BLaER1 (cell line): Measurements from ENCODE around the gene SLC4A4.

Experiments
- H3K27ac ChIP-seq: shearing (Covaris generic); formaldehyde crosslinking; 2 replicates; pipeline ENCODE4 v1.8.1; 2022
- H3K27me3 ChIP-seq: shearing (Covaris generic); formaldehyde crosslinking; 2 replicates; pipeline ENCODE4 v1.8.1; 2022
- H3K36me3 ChIP-seq: shearing (Covaris generic); formaldehyde crosslinking; 2 replicates; pipeline ENCODE4 v1.8.1; 2022
- H3K4me1 ChIP-seq: shearing (Covaris generic); formaldehyde crosslinking; 2 replicates; pipeline ENCODE4 v1.8.1; 2022
- H3K4me2 ChIP-seq: shearing (Covaris generic); formaldehyde crosslinking; 2 replicates; pipeline ENCODE4 v1.8.1; 2022
- H3K4me3 ChIP-seq: shearing (Covaris generic); formaldehyde crosslinking; 2 replicates; pipeline ENCODE4 v1.8.1; 2022
- H3K9ac ChIP-seq: shearing (Covaris generic); formaldehyde crosslinking; 2 replicates; pipeline ENCODE4 v1.8.1; 2022
- H3K9me3 ChIP-seq: shearing (Covaris generic); formaldehyde crosslinking; 2 replicates; pipeline ENCODE4 v1.8.1; 2022
- H4K20me1 ChIP-seq: shearing (Covaris generic); formaldehyde crosslinking; 2 replicates; pipeline ENCODE4 v1.8.1; 2022
- Cebpa-rat ChIP-seq: shearing (Covaris generic); IDR thresholded peaks from 2 replicates; pipeline ENCODE4 v1.8.1; 2022

The SLC4A4 gene

DNA sequence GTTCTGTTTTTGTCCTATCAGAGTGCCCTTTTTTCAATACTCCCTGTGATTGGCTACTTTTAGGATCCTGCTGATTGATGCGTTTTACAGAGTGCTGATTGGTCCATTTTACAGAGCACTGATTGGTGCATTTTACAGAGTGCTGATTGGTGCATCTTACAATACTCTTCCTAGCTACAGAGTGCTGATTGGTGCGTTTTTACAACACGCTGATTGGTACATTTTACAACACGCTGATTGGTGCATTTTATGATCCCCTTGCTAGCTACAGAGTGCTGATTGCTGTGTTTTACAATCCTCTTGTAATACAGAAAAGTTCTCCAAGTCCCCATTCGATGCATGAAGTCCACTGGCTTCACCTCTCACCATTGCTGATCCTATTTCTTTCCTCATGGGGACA, 268.3 kb downstream of the SLC4A4 start:
- Histone ChIP-seq H3K27me3 (no peaks in the 10 kb centered on the region), H3K4me2 (no peak overlapping the region), H3K36me3 (no peaks in the 10 kb centered on the region), H3K9me3 (peaks cover 7% of the 10 kb centered on the region; the same call in 1 of the 2 replicates), H4K20me1 (no peaks in the 10 kb centered on the region), H3K4me3 (no peak overlapping the region), H3K4me1 (peaks cover 31% of the 10 kb centered on the region), H3K27ac (no peak overlapping the region), H3K9ac (no peak overlapping the region)
- TF ChIP-seq Cebpa-rat: no peak

DNA sequence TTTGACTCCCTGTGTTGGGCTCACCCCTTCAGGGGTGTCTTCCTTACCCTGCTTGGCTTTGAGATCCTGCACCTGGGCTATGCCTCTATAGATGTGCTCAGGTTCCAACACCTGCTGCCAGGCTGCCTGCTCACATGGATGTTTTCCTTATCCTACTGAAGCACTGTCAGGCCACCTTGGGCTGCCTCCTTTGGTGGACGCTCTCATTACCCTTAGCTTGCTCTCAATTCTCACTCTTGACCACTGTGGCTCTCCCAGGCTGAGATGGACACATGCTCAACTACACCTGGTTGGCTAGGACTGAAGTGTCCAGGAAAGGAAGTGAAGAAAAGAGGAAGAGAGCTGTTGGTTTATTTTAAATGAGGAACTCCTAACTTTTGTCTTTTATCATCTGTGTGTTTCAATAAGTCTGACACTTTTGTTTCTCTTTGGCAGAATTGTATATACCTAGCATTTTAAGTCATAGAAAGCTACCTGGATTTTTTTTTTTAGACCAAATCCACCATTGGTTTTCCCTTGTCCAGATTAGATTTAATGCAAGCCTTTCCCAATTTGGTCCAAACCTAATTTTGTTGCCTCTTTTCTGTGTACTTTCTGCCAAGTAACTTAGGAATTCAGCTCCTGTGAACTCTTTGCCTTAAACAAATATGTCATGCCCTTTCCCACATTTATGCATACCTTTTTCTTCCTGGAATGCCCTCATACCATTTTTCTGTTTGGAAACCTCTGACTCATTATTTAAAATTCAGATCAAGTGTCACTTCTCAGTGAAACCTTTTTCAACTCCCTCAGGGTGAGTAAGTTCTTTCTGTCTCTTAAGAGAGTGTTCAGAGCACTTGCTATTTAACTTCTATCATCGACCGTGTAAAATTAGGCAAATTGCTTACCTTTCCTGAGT, 269.2 kb downstream of the SLC4A4 start:
- Histone ChIP-seq H3K9me3 (peaks cover 7% of the 10 kb centered on the region; the same call in 1 of the 2 replicates), H3K4me3 (no peak overlapping the region), H4K20me1 (no peaks in the 10 kb centered on the region), H3K4me1 (peaks cover 22% of the 10 kb centered on the region; the same call in 1 of the 2 replicates), H3K9ac (no peak overlapping the region), H3K27ac (no peak overlapping the region), H3K4me2 (no peak overlapping the region), H3K27me3 (no peaks in the 10 kb centered on the region), H3K36me3 (no peaks in the 10 kb centered on the region)
- TF ChIP-seq Cebpa-rat: no peak

DNA sequence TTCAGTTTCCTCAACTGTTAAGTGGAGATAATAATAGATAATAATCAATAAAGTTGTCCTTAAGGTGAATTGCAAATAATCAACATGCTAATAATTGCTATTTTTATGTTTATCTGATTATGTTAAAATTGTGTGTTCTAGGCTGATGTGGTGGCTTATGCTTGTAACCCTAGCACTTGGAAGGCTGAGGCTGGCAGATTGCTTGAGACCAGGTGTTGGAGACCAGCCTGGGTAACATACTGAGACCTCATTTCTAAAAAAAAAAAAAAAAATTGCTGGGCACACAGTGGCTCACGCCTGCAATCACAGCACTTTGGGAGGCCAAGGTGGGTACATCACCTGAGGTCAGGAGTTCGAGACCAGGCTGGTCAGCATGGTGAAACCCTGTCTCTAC, 269.9 kb downstream of the SLC4A4 start:
- no peak overlapping the region for H3K4me3 ChIP-seq
- H3K27me3 ChIP-seq: no peaks in the 10 kb centered on the region
- TF ChIP-seq Cebpa-rat: no peak
- peaks cover 16% of the 10 kb centered on the region; the same call in 1 of the 2 replicates for H3K4me1 ChIP-seq
- H3K9me3 ChIP-seq: peaks cover 7% of the 10 kb centered on the region; the same call in 1 of the 2 replicates
- H3K36me3 ChIP-seq: no peaks in the 10 kb centered on the region
- H3K27ac ChIP-seq: no peak overlapping the region
- H3K4me2 ChIP-seq: no peak overlapping the region
- H3K9ac ChIP-seq: no peak overlapping the region
- no peaks in the 10 kb centered on the region for H4K20me1 ChIP-seq

- Histone ChIP-seq H3K27ac (no peak overlapping the region), H3K4me2 (no peak overlapping the region), H3K36me3 (no peaks in the 10 kb centered on the region), H3K9ac (no peak overlapping the region), H4K20me1 (no peaks in the 10 kb centered on the region), H3K4me1 (peaks cover 16% of the 10 kb centered on the region; the same call in 1 of the 2 replicates), H3K4me3 (no peak overlapping the region), H3K9me3 (peaks cover 7% of the 10 kb centered on the region; the same call in 1 of the 2 replicates), H3K27me3 (no peaks in the 10 kb centered on the region)
- no peak for TF ChIP-seq Cebpa-rat
These were observed 270.3 kb downstream of the SLC4A4 start for GRCh38 chr4:71609167-71609566.

DNA sequence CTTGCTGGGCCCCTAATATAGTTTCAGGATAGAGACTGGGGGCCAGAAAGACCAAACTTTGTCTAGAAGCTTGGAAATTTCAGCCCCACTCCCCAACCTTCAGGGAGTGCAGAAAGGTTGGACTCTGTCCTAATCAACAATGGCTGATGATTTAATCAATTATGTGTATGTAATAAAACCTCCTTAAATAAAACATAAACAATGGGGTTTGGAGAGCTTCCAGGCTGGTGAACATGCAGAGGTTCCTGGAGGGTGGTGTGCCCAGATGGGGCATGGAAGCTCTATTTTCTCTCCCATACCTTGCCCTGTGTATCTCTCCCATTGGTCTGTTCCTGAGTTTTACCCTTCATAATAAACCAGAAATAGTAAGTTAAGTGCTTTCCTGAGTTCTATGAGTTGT, 270.8 kb downstream of the SLC4A4 start:
- H3K4me3 ChIP-seq: no peak overlapping the region
- H3K9me3 ChIP-seq: peaks cover 10% of the 10 kb centered on the region; the same call in 1 of the 2 replicates
- H3K27ac ChIP-seq: no peak overlapping the region
- H3K36me3 ChIP-seq: no peaks in the 10 kb centered on the region
- peaks cover 11% of the 10 kb centered on the region; the same call in 1 of the 2 replicates for H3K4me1 ChIP-seq
- no peak for TF ChIP-seq Cebpa-rat
- no peak overlapping the region for H3K4me2 ChIP-seq
- no peak overlapping the region for H3K9ac ChIP-seq
- H4K20me1 ChIP-seq: no peaks in the 10 kb centered on the region
- H3K27me3 ChIP-seq: no peaks in the 10 kb centered on the region

- Histone ChIP-seq H4K20me1 (no peaks in the 10 kb centered on the region), H3K36me3 (no peaks in the 10 kb centered on the region), H3K27ac (no peak overlapping the region), H3K27me3 (no peaks in the 10 kb centered on the region), H3K9me3 (peaks cover 14% of the 10 kb centered on the region), H3K4me3 (no peak overlapping the region), H3K9ac (no peak overlapping the region), H3K4me1 (no peaks in the 10 kb centered on the region), H3K4me2 (no peak overlapping the region)
- TF ChIP-seq Cebpa-rat: no peak
These were observed 275.8 kb downstream of the SLC4A4 start for GRCh38 chr4:71614621-71615020.

DNA sequence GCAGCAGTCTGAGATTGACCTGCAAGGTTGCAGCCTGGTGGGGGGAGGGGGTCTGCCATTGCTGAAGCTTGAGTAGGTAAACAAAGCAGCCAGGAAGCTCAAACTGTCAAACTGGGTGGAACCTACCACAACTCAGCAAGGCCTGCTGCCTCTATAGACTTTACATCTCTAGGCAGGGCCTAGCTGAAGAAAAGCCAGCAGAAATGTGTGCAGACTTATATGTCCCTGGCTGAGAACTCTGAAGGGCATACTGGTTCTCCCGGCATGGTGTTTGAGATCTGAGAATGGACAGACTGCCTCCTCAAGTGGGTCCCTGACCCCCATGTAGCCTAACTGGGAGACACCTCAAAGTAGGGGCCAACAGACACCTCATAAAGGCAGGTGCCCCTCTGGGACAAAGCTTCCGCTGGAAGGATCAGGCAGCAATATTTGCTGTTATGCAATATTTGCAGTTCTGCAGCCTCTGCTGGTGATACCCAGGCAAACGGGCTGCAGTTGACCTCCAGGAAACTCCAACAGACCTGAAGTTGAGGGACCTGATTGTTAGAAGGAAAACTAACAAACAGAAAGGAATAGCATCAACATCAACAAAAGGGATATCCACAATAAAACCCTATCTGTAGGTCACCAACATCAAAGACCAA, 277.5 kb downstream of the SLC4A4 start:
- no peaks in the 10 kb centered on the region for H4K20me1 ChIP-seq
- no peak overlapping the region for H3K27ac ChIP-seq
- H3K9me3 ChIP-seq: peaks cover 19% of the 10 kb centered on the region
- peaks cover 6% of the 10 kb centered on the region; the same call in 1 of the 2 replicates for H3K4me1 ChIP-seq
- H3K9ac ChIP-seq: no peak overlapping the region
- no peaks in the 10 kb centered on the region for H3K27me3 ChIP-seq
- H3K4me2 ChIP-seq: no peak overlapping the region
- no peak overlapping the region for H3K4me3 ChIP-seq
- TF ChIP-seq Cebpa-rat: no peak
- no peaks in the 10 kb centered on the region for H3K36me3 ChIP-seq
